OCI-LY7 (cell line): ENCODE results near the gene SYNRG.
"Not testable (repeated sequence)": the region's sequence is repeated elsewhere in the genome, so short reads cannot be mapped to it uniquely, and the experiment has no call there.

ENCODE experiments used
- EZH2phosphoT487 ChIP-seq: fragments of 200-600 bp; sonication (generic); IDR thresholded peaks from 2 replicates; pipeline ENCODE4 v1.6.1; 2018; ENCODE audit warnings: low read depth, borderline replicate concordance, mild to moderate bottlenecking, mixed run types, antibody characterized with exemption, low read length, moderate library complexity, mixed read lengths
- TF ChIP-seq, protein P1 (sequence below): fragments of 200-600 bp; sonication (generic); conservative IDR thresholded peaks from 2 replicates; pipeline ENCODE4 v1.5.1; 2014; ENCODE audit warnings: mild to moderate bottlenecking, antibody characterized with exemption, low read length, moderate library complexity, mixed read lengths

- TF ChIP-seq, protein P1, sequence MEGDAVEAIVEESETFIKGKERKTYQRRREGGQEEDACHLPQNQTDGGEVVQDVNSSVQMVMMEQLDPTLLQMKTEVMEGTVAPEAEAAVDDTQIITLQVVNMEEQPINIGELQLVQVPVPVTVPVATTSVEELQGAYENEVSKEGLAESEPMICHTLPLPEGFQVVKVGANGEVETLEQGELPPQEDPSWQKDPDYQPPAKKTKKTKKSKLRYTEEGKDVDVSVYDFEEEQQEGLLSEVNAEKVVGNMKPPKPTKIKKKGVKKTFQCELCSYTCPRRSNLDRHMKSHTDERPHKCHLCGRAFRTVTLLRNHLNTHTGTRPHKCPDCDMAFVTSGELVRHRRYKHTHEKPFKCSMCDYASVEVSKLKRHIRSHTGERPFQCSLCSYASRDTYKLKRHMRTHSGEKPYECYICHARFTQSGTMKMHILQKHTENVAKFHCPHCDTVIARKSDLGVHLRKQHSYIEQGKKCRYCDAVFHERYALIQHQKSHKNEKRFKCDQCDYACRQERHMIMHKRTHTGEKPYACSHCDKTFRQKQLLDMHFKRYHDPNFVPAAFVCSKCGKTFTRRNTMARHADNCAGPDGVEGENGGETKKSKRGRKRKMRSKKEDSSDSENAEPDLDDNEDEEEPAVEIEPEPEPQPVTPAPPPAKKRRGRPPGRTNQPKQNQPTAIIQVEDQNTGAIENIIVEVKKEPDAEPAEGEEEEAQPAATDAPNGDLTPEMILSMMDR = not testable (repeated sequence)
- TF ChIP-seq EZH2phosphoT487 = not testable (repeated sequence)
Measured at GRCh38 chr17:37610041-37610420, 813 bp upstream of the SYNRG start.
